Measurements from ENCODE around the gene EIF3F.

The EIF3F gene

GRCh38 chr11:8000390-8000789, 13.3 kb downstream of the EIF3F start:
- TF ChIP-seq SIN3A (IDR thresholded peaks at IDR 0.05; ENCODE audit: borderline replicate concordance, insufficient read depth, low read length) (no peak), POLR2AphosphoS5 (IDR thresholded peaks at IDR 0.05; ENCODE audit: low read depth, low read length) (peak; percentile 15; the same call in 1 of the 2 replicates)

GRCh38 chr11:8002676-8003075, 15.5 kb downstream of the EIF3F start:
- TF ChIP-seq FOXP2 (optimal IDR thresholded peaks at IDR 0.05; ENCODE audit: borderline replicate concordance, extremely low read depth, extremely low read length, insufficient read depth) (no peak), SIN3A (IDR thresholded peaks at IDR 0.05; ENCODE audit: borderline replicate concordance, insufficient read depth, low read length) (no peak), POLR2AphosphoS5 (IDR thresholded peaks at IDR 0.05; ENCODE audit: low read depth, low read length) (no peak), TAF1 (IDR thresholded peaks at IDR 0.05; ENCODE audit: borderline replicate concordance, insufficient read depth, low read length) (no peak)
- TF ChIP-seq, protein P1, sequence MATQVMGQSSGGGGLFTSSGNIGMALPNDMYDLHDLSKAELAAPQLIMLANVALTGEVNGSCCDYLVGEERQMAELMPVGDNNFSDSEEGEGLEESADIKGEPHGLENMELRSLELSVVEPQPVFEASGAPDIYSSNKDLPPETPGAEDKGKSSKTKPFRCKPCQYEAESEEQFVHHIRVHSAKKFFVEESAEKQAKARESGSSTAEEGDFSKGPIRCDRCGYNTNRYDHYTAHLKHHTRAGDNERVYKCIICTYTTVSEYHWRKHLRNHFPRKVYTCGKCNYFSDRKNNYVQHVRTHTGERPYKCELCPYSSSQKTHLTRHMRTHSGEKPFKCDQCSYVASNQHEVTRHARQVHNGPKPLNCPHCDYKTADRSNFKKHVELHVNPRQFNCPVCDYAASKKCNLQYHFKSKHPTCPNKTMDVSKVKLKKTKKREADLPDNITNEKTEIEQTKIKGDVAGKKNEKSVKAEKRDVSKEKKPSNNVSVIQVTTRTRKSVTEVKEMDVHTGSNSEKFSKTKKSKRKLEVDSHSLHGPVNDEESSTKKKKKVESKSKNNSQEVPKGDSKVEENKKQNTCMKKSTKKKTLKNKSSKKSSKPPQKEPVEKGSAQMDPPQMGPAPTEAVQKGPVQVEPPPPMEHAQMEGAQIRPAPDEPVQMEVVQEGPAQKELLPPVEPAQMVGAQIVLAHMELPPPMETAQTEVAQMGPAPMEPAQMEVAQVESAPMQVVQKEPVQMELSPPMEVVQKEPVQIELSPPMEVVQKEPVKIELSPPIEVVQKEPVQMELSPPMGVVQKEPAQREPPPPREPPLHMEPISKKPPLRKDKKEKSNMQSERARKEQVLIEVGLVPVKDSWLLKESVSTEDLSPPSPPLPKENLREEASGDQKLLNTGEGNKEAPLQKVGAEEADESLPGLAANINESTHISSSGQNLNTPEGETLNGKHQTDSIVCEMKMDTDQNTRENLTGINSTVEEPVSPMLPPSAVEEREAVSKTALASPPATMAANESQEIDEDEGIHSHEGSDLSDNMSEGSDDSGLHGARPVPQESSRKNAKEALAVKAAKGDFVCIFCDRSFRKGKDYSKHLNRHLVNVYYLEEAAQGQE (IDR thresholded peaks at IDR 0.05; ENCODE audit: insufficient read depth in 1 of 2, low read depth in 2 of 2, low read length in 2 of 2) = no peak

- TF ChIP-seq, protein P1 (IDR thresholded peaks at IDR 0.05; ENCODE audit: insufficient read depth in 1 of 2, low read depth in 2 of 2, low read length in 2 of 2) = no peak
- TF ChIP-seq SIN3A (IDR thresholded peaks at IDR 0.05; ENCODE audit: borderline replicate concordance, insufficient read depth, low read length) = no peak
- TF ChIP-seq TAF1 (IDR thresholded peaks at IDR 0.05; ENCODE audit: borderline replicate concordance, insufficient read depth, low read length) = no peak
- TF ChIP-seq FOXP2 (optimal IDR thresholded peaks at IDR 0.05; ENCODE audit: borderline replicate concordance, extremely low read depth, extremely low read length, insufficient read depth) = no peak
- TF ChIP-seq POLR2AphosphoS5 (IDR thresholded peaks at IDR 0.05; ENCODE audit: low read depth, low read length) = no peak
Observed at GRCh38 chr11:8003187-8003586, 16.1 kb downstream of the EIF3F start.

DNA sequence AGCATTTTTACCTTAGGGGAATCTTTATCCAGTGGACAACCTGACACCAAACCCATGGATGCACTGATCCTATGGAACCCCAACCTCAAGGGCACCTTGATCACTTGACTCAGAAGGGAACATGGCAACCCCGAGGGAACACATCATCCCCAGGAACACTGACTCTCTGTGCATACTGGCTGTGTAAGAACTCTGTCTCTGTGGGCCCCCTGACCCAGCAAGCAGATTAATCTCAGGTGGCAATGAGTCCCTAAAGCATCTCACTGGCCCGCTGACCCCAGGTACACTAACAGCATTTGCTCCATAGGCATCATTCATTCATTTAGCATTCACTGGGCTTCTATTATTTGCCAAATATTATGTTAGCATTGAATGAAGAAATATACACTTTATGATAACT, 16.9 kb downstream of the EIF3F start:
- no peak for TF ChIP-seq FOXP2 (optimal IDR thresholded peaks at IDR 0.05; ENCODE audit: borderline replicate concordance, extremely low read depth, extremely low read length, insufficient read depth)
- TF ChIP-seq, protein P1 (IDR thresholded peaks at IDR 0.05; ENCODE audit: insufficient read depth in 1 of 2, low read depth in 2 of 2, low read length in 2 of 2) = no peak
- TF ChIP-seq POLR2AphosphoS5 (IDR thresholded peaks at IDR 0.05; ENCODE audit: low read depth, low read length) = no peak
- no peak for TF ChIP-seq SIN3A (IDR thresholded peaks at IDR 0.05; ENCODE audit: borderline replicate concordance, insufficient read depth, low read length)
- no peak for TF ChIP-seq TAF1 (IDR thresholded peaks at IDR 0.05; ENCODE audit: borderline replicate concordance, insufficient read depth, low read length)

- no peak for TF ChIP-seq POLR2AphosphoS5 (IDR thresholded peaks at IDR 0.05; ENCODE audit: low read depth, low read length)
- TF ChIP-seq FOXP2 (optimal IDR thresholded peaks at IDR 0.05; ENCODE audit: borderline replicate concordance, extremely low read depth, extremely low read length, insufficient read depth) = no peak
- TF ChIP-seq SIN3A (IDR thresholded peaks at IDR 0.05; ENCODE audit: borderline replicate concordance, insufficient read depth, low read length) = no peak
- TF ChIP-seq TAF1 (IDR thresholded peaks at IDR 0.05; ENCODE audit: borderline replicate concordance, insufficient read depth, low read length) = no peak
- TF ChIP-seq, protein P1 (IDR thresholded peaks at IDR 0.05; ENCODE audit: insufficient read depth in 1 of 2, low read depth in 2 of 2, low read length in 2 of 2) = no peak
Observed at GRCh38 chr11:8005556-8005955, 18.4 kb downstream of the EIF3F start.

Data from PFSK-1 (cell line).